Upper lobe of right lung (tissue), 1 donor: ENCODE results near the gene ELF4. TPM values are rescaled to one million over a fixed set of nuclear protein-coding genes. Genes with fewer than 3 reads are reported as not detected.

Experiments used
- ATAC-seq: fragments of 200-7000 bp; cut with Tn5 transposase; one replicate; pipeline ENCODE4 v1.9.1; 2020; ENCODE audit warnings: mild to moderate bottlenecking, moderate library complexity
- DNase-seq: peaks from one replicate; pipeline ENCODE4 v3.0.0-alpha.2; 2020
- H3K27ac ChIP-seq: fragments of 200-600 bp; one replicate; pipeline ENCODE4 v1.8.0; 2022
- H3K27me3 ChIP-seq: fragments of 200-600 bp; one replicate; pipeline ENCODE4 v1.8.0; 2022; ENCODE audit warnings: mild to moderate bottlenecking
- H3K36me3 ChIP-seq: fragments of 200-600 bp; one replicate; pipeline ENCODE4 v1.8.0; 2022
- H3K4me1 ChIP-seq: fragments of 200-600 bp; one replicate; pipeline ENCODE4 v1.8.0; 2022
- H3K4me3 ChIP-seq: fragments of 200-600 bp; one replicate; pipeline ENCODE4 v1.8.0; 2022; ENCODE audit warnings: mild to moderate bottlenecking
- H3K9me3 ChIP-seq: fragments of 200-600 bp; one replicate; pipeline ENCODE4 v1.8.0; 2022
- CTCF ChIP-seq: fragments of 200-600 bp; IDR thresholded peaks from one replicate; pipeline ENCODE4 v1.8.0; 2022; ENCODE audit warnings: antibody characterized with exemption
- intact Hi-C: fragments of 100-400 bp; cut with DNase I; formaldehyde crosslinking; loops from one replicate; pipeline ENCODE4 v1.11.0; 2022
- total RNA-seq: library from RNA; stranded (reverse); fragmentation: NEBNext Ultra II Directional; extraction: Animal tissue kit (Norgen Biotek cat#: 25700); gene quantifications from one replicate; pipeline ENCODE4 v1.2.1, GENCODE V29; 2021
- donor health status: DM: no; HTN: yes; CAD: no; lungs with severe emphysema.

ELF4 gene
- total RNA-seq, 1 donor from 2014 or later = 23.8 TPM

GRCh38 chrX:130057209-130057608, 53.1 kb downstream of the ELF4 start:
- Histone ChIP-seq H3K4me3 (no peak overlapping the region), H3K4me1 (no peaks in the 10 kb centered on the region), H3K36me3 (peaks cover 7% of the 10 kb centered on the region), H3K27ac (no peak overlapping the region), H3K9me3 (no peaks in the 10 kb centered on the region), H3K27me3 (no peaks in the 10 kb centered on the region)
- no peak for ATAC-seq
- DNase-seq = no peak
- intact Hi-C loops = no loop called here
- TF ChIP-seq CTCF = no peak

DNA sequence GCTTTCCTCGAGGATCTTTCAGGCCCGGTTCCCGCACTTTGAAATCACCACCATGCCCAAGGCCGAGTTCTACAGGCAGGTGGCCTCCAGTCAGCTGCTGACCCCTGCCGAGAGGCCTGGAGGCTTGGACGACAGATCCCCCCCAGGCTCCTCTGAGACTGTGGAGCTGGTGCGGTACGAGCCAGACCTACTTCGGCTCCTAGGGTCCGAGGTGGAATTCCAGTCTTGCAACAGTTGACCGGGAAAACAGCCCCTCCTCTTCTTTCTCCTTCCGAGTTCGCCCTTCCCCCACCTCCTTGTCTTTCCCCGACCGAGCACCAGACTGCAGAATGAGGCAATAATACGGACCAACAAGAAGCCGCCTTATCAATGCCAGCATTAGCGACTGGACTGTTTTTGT, 54.4 kb downstream of the ELF4 start:
- no peak for TF ChIP-seq CTCF
- intact Hi-C loops = no loop called here

DNA sequence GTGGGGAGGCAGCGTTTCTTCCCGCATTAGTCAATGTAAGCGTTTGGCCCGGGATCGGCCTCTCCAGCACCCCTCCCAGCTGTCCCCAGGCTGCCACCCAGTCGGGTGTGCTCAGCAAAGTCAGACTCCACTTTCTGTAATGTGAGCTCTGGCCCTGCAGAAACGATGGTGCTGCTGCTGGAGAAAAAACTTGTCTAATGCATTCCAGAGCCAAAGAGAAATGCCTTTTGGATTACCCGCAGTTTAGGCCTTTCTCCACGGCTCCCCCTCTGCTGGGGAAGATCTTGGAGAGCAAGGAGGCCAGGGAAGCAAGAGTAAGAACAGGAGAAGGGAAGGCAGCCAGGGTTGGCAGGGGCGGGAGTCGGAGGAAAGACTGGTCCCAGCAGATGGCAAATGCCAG, 55.2 kb downstream of the ELF4 start:
- Histone ChIP-seq H3K27me3 (no peaks in the 10 kb centered on the region), H3K4me3 (no peak overlapping the region), H3K4me1 (no peaks in the 10 kb centered on the region), H3K9me3 (no peaks in the 10 kb centered on the region), H3K27ac (no peak overlapping the region), H3K36me3 (peaks cover 24% of the 10 kb centered on the region)
- no peak for DNase-seq
- ATAC-seq = no peak
- no peak for TF ChIP-seq CTCF
- intact Hi-C loops = no loop called here

More for the DNA sequence above, 54.4 kb downstream of the ELF4 start:
- Histone ChIP-seq H3K4me3 (no peak overlapping the region), H3K4me1 (no peaks in the 10 kb centered on the region), H3K27ac (no peak overlapping the region), H3K36me3 (peaks cover 20% of the 10 kb centered on the region), H3K27me3 (no peaks in the 10 kb centered on the region), H3K9me3 (no peaks in the 10 kb centered on the region)
- no peak for DNase-seq
- ATAC-seq = no peak

DNA sequence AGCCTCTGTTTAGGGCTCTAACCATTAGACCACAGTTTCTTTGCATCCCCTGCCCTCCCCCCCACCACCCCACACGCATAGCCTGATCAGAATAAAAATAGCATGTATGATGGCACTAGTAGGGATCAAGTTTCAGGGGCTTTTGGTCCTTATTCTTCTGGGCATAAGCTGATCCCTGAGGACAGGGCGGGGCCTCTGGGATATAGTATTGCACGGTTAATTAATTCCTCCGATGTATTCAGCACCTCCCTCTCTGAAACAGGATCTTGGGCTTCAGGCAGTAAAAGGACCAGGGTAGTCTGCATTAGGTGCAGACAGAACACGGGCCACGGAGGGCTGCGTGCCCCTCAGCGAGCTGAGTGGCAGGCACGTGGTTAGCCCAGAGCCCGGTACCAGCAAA, 57.1 kb downstream of the ELF4 start:
- H3K27me3 ChIP-seq = no peaks in the 10 kb centered on the region
- no peak overlapping the region for H3K27ac ChIP-seq
- no peak for TF ChIP-seq CTCF
- intact Hi-C loops = no loop called here
- ATAC-seq = no peak
- H3K4me3 ChIP-seq = no peak overlapping the region
- H3K36me3 ChIP-seq = peaks cover 24% of the 10 kb centered on the region
- no peak for DNase-seq
- no peaks in the 10 kb centered on the region for H3K4me1 ChIP-seq
- no peaks in the 10 kb centered on the region for H3K9me3 ChIP-seq

DNA sequence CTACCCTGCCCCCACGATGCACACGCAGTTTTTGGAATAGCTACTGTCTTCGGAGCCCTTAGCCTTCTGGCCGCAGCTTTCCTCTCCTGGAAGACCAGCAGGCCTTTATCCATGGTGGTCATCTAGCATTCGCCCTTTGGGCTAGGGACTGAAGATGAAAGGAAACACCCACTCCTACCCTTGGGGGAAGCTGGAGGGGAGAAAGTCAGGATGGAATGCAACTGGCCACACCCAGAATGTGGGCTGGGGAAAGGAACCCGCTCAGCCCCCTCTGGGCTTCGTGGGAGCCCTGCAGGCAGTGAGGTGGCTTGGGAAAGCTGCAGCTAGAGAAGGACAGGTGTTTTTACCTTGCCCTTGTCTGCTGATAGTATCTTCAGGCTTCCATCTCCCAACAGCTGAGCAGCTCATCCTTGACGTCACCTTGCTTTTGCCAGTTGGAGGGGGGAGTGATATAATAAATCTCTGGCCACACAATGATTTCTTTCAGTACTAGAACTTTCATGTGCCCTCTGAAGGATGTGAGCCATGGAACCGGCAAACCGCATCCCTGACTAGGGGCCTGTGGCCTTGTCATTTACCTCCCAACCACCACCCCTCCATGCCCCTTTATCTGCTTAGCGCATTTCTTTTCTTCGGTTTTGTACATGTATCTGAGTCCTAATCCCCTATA, 59.0 kb downstream of the ELF4 start:
- ATAC-seq = no peak
- Histone ChIP-seq H3K27me3 (no peaks in the 10 kb centered on the region), H3K4me1 (no peaks in the 10 kb centered on the region), H3K36me3 (peaks cover 24% of the 10 kb centered on the region), H3K27ac (no peak overlapping the region), H3K9me3 (no peaks in the 10 kb centered on the region), H3K4me3 (no peak overlapping the region)
- intact Hi-C loops = no loop called here
- DNase-seq = no peak
- no peak for TF ChIP-seq CTCF

DNA sequence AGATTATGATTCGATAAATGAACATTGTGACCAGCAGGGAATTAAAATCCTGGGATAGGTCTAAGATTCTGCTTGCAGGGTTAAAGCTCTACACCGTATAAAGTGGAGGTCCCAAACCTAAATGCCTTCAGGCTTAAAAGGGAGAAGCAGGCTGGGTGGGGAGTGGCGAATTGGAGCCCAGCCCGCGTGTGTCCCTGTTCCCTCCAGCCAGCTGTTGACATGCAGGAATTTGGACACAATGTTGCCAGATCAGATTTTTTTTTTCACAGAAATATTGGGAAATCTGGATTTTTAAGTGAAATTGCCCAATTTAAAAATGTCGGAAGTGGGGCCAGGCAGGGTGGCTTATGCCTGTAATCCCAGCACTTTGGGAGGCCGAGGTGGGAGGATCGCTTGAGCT, 60.5 kb downstream of the ELF4 start:
- no peak for DNase-seq
- Histone ChIP-seq H3K27ac (no peak overlapping the region), H3K9me3 (no peaks in the 10 kb centered on the region), H3K36me3 (peaks cover 24% of the 10 kb centered on the region), H3K27me3 (no peaks in the 10 kb centered on the region), H3K4me1 (no peaks in the 10 kb centered on the region), H3K4me3 (no peak overlapping the region)
- intact Hi-C loops = no loop called here
- TF ChIP-seq CTCF = no peak
- ATAC-seq = no peak
